Measurements from ENCODE around the gene LDAH. TPM values are rescaled to one million over a fixed set of nuclear protein-coding genes. Genes with fewer than 3 reads are reported as not detected.

LDAH gene
- total RNA-seq, 4 donors from 2014 or later, result 8.2 to 14.1 (median 10.9) TPM

DNA sequence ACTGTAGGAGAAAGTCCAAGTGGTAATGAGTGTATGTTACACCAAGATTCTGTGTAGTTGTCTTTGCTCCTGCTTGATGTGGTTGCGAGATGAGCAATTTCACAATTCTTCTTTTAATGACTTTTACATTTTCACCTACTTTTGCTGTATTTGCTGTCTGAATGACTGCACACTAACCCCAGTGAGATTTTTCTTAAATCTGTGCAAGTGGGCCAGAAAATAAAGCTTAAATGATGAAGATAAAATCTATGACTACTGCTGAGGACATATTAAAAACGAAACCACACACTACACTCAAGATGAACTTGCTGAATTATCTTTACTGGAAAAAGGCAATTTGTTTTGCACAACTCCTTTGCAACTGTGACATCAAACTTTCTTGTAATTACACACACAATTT lies 4.1 kb downstream of the LDAH start:
- DNase-seq (ENCODE audit: low spot score), result no peak
- ATAC-seq (ENCODE audit: low FRiP score), result no peak
- TF ChIP-seq, protein P1, sequence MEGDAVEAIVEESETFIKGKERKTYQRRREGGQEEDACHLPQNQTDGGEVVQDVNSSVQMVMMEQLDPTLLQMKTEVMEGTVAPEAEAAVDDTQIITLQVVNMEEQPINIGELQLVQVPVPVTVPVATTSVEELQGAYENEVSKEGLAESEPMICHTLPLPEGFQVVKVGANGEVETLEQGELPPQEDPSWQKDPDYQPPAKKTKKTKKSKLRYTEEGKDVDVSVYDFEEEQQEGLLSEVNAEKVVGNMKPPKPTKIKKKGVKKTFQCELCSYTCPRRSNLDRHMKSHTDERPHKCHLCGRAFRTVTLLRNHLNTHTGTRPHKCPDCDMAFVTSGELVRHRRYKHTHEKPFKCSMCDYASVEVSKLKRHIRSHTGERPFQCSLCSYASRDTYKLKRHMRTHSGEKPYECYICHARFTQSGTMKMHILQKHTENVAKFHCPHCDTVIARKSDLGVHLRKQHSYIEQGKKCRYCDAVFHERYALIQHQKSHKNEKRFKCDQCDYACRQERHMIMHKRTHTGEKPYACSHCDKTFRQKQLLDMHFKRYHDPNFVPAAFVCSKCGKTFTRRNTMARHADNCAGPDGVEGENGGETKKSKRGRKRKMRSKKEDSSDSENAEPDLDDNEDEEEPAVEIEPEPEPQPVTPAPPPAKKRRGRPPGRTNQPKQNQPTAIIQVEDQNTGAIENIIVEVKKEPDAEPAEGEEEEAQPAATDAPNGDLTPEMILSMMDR (IDR thresholded peaks at IDR 0.05), result no peak

DNA sequence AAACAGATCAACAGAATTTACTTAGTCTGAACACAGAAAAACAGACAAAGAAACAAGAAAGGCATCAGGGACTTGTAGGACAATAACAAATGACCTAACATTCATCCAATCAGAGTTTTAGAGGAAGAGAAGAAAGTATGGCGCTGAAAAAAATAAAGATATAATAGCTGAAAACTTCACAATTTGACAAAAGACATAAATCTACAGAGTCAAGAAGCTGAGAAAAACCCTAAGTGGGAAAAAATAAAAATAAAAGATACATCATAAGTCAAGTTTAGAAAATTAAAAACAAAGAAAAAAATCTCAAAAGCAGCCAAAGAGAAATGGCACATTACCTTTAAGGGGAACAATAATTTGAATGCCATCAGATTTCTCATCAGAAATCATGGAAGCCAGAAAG lies 7.7 kb downstream of the LDAH start:
- DNase-seq (ENCODE audit: low spot score), result no peak
- no peak for ATAC-seq (ENCODE audit: low FRiP score)
- TF ChIP-seq, protein P1 (IDR thresholded peaks at IDR 0.05), result no peak

DNA sequence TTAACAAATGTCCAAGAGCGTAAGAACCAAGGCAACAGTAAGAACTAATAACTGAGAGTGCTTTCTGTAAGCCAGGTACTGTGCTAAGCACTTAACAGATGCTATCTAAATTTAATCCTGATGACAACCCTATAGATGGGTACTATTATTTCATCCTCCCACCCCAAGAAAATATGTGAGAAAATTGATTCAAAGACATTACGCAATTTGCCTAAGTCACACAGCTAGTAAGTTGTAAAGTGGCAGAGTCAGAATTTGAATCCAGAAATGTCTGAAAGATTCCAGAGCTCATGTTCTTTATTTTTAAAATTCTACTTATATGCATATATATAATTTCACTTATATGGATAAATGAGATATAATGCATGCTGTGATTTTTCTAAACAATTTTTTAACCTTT lies 10.1 kb downstream of the LDAH start:
- DNase-seq (ENCODE audit: low spot score), result no peak
- TF ChIP-seq, protein P1 (IDR thresholded peaks at IDR 0.05), result no peak
- no peak for ATAC-seq (ENCODE audit: low FRiP score)

DNA sequence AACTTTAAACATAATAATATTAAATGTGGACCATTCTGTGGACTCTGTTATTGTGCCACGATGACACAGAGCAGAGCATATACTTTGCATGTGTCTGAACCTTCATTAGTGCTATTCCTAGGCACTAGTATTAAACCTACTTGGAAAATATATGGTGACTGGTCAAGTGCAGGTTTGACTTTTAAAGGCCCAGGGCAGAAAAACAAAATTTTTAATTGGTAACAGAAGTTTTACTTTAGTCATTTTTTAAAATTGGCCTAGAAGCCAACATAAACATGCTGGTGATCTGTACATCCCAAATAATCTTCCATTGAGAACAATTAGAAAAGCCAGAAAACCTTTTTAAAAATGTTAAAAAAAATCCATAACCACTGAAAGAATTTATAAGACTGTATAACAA lies 16.6 kb downstream of the LDAH start:
- no peak for ATAC-seq (ENCODE audit: low FRiP score)

DNA sequence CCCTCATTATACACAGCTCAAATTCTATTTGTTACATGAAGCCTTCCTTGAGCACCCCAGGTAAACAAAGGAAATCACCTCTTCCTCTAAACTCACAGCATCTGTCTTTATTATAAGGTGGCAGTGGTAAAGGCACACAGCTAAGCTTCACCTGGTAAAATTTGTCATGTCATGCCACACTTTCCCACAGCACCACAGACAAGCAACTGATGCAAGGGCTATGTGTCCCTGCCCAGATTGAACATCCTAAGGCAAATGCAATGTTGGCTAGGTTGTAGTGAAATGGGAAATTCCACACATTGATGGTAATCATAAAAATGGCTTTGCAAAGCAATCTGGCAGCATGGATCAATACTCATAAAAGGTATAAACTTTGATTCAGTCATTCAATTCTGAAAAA lies 18.9 kb downstream of the LDAH start:
- ATAC-seq (ENCODE audit: low FRiP score), result no peak
- DNase-seq (ENCODE audit: low spot score), result no peak
- TF ChIP-seq, protein P1 (IDR thresholded peaks at IDR 0.05), result no peak

More for the DNA sequence above, 16.6 kb downstream of the LDAH start:
- TF ChIP-seq, protein P1 (IDR thresholded peaks at IDR 0.05), result no peak
- DNase-seq (ENCODE audit: low spot score), result no peak

DNA sequence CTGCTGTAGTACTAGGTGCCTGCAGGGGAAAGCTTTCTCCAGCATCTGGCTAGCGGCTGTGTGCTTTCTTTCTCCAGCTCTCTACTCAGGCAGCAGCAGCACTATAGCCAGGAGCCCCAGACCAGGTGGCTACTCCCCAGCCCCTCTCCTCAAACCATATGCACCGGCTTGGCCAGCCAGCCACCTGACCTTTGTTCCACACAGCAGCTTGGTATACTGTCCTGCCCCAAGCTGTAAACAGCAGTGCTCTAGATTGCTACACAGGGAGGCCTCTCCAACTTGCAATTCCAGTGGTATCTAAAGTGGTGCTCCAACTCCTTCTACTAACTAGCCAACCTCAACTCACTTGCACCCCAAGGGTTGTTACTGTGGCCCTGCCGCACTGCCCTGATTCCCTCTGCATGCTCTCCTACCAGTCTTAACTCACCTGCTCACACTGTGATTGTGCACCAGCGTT lies 19.6 kb downstream of the LDAH start:
- TF ChIP-seq, protein P1 (IDR thresholded peaks at IDR 0.05), result no peak
- ATAC-seq (ENCODE audit: low FRiP score) (no peak), DNase-seq (ENCODE audit: low spot score) (no peak)

DNA sequence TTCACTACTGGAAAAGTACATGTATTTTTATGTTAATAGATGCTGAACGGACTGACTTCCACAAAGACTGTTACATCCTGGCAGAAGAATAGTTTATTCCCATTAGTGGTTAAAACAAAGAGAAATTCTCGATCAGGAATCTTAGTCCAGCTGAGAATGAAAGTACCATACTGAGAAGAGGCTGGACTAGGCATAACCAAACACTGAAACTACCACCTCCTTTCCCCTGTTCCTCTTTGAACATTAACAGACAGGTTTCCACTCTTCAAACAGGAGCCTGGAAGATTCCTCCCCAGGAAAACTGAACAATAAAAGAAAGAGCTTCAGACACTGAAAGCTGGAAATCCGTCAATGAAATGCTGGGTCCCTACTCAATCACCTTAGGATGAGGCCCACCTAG lies 25.8 kb downstream of the LDAH start:
- TF ChIP-seq, protein P1 (IDR thresholded peaks at IDR 0.05), result no peak

More for the DNA sequence above, 25.8 kb downstream of the LDAH start:
- DNase-seq (ENCODE audit: low spot score) (no peak), ATAC-seq (ENCODE audit: low FRiP score) (no peak)
